Glomerular endothelial cell (primary cell): ENCODE data around the gene ARRB1. TPM values are rescaled to one million over a fixed set of nuclear protein-coding genes. Genes with fewer than 3 reads are reported as not detected.
"Not testable (repeated sequence)": the region's sequence is repeated elsewhere in the genome, so short reads cannot be mapped to it uniquely, and the experiment has no call there.

ENCODE experiments used
- DNase-seq: peaks from one replicate; pipeline ENCODE4 v3.0.0-alpha.2; 2011; ENCODE audit warnings: low read depth, low spot score; ENCODE audit errors: extremely low read depth
- total RNA-seq: library from RNA; depleted of rRNA; stranded (reverse); fragments of >200 nt; gene quantifications from 2 replicates; pipeline ENCODE4 v1.2.3, GENCODE V29; 2015

The ARRB1 gene
- total RNA-seq, 1 donor from 2014 or later = 224 TPM

DNA sequence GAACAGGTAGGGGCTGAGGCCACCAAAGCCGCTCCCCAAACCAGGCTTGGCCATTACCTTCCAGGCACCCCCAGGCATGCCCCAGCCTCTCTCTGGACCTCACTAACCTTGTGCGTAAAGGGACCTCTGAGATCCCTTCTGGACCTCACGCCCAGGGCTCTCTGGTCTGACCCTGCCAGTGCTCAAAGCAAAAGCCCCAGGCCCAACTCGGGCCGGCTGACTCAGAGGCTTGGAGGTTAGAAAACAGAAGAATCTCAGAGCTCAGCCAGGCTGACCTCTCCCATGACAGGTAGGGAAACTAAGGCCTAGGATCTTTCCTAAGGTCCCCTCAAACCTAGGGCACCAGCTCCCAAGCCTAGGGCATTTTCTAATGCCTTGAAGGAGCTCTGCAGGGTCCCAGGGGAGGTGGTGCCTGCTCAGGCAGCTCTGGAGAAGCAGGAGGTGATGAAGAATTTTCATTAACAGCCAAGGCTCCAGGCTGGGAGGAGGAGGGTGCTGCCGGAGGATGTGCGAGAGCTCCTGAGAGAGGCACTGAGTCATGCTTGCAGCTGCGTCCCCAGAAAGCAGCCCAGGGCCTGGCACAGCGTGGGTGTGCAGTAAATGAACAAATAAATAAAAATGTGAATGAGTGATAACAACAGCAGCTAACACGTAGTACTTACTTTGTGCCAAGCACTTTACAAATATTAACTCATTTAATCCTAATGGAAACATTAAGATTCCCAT lies 25.6 kb downstream of the ARRB1 start:
- DNase-seq = no peak

DNA sequence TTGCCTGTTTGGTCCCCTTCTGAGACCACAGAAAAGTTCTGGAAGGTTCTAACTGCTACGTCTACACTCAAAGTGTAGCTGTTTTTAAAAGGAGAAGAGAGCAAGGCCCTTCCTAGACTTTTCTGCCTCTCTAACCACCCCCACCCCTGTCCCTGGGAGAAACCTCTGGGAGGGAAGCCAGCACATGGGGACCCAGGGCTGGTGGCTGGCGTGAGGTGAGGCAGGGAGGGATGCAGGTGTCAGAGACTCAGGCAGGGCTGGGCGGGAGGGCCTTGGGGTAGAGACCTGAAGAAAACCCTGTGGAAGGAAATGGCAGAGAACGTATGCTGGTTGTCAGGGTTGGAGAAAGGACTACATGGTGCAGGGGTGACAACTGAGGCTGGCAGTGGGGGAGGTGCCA lies 26.7 kb downstream of the ARRB1 start:
- no peak for DNase-seq

DNA sequence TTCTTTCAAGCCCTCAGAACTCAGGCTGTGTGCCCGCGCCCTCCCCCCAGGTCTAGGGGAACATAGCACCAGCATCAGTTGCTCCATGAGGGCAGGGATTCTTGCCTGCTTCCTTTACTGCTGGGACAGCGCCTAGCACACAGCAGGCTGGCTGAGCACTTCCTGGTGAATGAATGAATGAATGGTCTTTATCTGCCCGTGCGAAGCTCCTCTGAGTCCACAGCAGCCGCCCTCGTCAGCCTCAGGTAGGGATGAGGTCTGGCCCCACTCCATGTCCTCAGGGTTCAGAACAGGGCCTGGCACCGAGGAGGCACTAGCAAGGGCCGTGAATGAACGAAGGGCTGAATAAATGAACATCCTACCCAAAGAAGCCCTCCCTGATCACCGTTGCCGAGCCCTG lies 27.3 kb downstream of the ARRB1 start:
- DNase-seq = no peak

DNA sequence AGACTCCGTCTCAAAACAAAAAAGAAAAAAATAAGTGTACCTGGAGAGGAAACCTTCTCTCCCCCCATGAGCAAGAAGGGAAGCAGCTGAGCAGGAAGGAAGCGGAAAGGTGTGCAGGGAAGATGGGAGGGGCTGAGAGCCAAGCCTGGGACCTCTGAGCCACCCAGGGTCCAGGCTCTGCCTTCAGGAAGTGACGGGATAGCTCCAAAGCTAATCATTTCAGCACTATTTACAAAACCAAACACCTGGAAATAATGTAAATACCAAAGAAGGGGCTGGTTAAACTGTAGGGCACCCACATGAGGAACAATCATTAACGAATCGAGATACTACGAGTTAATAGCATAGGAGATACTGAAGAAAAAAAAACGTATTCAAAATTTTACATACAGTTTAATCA lies 27.9 kb downstream of the ARRB1 start:
- no peak for DNase-seq

DNA sequence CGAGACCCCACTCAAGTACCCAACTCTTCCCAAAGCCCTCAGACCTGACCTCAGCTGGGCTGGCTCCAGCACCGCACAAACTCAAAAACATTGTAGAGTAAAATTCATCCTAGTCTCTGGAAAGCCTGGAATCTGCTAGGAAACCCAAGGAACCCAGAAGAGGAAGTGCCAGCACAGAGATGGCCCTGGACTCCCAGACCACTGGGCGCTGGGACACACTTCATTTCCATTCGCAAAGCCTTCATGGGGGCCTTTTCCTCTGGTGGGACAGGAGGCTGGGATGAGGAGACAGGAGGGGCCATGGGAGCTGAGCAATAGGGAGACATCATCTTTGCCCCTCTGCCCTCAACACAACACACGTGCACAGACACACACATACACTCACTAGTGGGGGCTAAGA lies 30.8 kb downstream of the ARRB1 start:
- DNase-seq = no peak

DNA sequence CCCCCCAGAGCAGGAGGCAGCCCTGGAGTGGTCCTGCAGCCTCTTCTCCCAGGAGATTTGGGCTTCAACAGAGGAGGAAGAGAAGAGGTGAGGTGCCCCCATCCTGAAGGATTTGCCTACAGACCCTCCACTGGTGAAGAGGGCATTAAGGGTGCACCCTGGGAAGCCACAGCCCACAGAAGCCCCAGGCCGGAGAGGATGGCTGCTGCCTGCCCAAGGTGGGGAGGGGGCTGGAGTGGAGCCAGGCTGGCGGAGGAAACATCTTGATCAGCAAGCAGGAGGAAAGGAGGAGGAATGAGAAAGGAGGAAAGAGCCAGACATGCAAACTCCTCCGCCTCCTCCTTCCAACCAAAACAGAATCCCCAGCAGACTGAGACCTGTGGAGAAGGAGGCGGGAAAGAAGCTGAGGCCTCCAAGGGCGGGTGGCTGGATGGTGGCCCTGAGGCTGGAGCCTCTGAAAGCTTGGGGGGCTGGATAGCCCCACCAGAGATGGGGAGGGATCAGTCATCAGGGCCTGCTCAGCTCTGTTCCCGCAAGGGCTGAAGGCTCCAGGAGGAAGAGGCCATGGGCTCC lies 31.3 kb downstream of the ARRB1 start:
- no peak for DNase-seq

DNA sequence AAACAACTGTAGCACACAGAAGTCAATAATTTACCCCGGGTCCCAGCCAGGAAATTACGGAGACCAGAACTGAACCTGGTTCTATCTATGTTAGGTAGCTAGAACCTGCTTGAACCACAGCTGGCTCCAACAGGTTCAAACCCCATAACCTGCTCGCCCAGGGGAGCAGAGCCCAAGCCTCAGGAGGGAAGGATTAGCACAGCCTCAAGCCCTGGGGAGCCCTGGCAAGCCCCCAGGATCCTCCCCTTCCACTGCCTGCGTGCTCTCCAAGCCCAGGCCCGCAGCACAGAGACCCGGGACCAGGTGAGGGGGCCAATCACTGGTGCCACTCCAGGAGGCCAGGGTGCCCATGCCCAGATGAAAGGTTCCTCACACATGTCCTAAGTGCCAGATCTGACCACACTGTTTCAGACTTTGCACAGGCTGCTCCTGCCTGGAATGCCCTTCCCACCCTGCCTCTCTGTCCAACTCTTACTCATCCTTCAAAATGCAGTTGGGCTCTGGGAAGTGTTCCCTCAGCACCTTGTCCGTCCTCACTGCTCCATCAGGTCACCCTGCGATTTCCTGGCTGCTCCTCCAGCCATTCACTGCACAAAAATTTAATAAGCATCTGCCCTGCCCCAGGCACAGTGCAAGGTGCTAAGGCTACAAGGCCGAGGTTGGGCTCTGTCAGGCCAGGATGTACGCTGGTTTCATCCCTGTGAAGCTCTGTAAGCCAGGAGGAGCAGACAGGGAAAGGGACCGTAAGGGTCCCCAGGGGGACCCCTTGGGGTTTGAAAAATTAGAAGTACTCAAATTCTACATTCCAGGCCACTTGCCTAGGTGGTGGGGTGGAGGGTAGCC lies 32.2 kb downstream of the ARRB1 start:
- DNase-seq = no peak

DNA sequence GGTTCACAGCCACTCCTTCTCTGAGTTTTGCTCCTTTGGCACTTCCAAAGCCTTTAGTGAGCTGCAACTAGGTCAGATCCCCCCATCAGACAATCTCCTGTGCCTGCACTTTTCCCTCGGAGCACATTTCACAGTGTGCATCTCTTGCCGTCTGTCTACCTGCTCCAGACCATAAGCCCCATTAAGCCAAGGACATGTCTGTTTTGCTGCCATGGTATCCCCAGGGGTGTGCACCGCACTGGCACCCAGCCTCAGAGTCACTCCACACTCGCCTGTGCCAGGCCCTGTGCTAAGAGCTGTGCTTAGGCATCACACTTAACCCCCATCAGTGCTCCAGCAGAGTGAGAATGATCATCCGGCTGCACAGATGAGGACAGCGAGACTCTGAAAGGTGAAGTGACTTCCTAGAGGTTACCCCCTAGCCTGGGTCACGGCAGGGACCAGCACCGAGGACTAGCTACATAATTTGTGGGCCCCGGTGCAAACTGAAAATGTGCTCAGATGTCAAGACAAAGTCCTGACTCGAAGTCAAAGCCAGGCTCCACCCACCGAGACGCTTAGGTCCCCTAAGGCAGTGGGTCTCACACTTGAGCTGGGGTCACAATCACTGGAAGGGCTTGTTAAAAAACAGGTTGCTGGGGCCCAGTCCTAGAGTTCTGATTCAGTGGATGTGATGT lies 33.9 kb downstream of the ARRB1 start:
- no peak for DNase-seq

DNA sequence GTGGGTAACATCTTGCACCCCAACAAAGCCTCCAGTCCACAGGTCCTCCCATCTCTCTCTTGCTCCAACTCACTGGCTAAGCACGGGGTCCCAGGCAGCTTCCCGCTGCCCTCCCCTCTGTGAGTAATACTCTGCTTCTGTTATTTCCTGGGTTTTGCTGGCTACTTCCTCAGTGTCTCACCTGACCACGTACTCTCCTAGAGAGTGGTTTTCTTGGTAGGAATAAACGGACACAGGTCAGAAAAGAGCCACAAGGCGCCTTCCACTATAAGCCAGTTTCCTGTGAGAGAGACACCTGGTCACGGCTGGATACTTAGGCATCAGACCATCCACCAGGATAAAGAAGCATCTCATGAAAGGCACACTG lies 36.0 kb downstream of the ARRB1 start:
- no peak for DNase-seq

DNA sequence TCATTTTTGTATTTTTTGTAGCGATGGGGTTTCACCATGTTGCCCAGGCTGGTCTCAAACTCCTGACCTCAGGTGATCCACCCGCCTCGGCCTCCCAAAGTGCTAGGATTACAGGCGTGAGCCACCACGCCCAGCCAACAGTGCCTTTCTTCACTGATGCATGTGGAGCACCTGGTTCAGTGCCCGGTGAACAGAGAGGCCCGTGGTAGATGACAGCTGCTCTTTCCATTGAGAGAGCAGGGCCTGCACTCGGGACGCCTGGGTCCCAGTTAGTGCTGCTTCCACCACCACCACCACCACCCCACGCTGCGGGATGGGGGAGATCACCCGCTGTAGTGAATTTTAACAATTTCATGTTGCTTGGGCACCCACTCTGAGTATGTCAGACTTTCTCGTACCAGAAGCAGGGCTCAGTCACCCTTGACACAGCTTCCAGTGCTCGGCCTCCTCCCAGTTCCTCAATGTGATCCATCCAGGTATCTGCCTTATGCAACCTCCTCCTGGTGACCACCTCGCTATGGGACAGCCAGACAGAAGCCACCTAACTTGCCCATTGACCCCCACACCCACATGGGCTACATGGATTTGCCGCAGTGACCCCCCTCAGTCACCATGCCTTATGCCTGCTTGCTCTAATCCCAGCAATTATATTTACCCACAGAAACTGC lies 36.6 kb downstream of the ARRB1 start:
- no peak for DNase-seq

DNA sequence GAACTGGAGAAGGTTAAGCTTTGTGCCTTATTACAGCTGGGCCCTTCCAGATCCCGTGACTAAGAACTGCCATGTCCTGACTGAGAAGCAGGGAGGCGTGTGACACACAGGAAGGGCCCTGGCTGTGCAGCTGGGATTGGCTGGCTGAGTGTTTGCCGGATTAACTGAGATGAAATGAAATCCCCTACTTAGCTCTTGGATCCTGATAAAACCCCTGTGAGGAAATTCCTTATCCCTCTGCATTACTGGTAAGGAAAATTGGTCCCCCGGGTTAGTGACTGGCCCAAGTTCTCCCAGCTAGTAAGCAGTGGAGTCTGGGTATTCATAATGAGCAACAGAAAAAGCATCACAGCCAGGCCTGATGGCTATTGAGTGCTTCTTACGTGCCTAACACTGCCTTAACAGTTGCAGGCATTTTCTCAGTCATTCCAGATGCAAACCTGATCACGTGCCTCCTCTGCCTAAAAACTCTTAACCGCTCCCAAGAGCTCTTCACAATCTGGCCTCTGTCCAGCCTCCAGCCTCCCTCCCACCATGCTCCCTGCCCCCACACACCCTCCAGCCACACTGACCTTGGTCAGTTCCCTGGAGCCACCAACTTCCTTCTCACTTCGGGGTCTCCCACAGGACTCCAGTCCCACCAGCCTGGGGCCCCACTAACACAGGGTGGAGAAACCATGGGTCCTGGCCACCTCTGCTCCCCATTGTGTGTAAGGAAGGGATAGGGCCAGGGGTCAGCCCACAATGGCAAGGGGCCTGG lies 37.8 kb downstream of the ARRB1 start:
- no peak for DNase-seq

DNA sequence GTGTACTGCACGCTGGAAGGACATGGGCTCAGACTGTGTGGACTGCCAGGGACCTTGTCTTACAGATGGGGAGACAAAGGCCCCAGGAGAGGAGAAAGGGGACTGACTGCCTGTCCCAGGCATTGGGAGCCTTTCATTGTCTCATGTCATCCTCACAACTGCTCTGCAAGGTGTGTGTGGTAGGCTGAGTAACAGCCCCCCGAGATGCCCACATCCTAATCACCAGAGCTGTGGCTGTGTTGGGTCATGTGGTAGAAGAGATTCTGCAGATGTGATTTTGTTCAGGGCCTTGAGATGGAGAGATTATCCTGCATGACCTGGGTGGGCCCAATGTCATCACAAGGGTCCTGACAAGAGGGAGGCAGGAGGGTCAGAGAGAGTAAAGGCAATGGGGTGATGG lies 39.1 kb downstream of the ARRB1 start:
- DNase-seq = no peak

DNA sequence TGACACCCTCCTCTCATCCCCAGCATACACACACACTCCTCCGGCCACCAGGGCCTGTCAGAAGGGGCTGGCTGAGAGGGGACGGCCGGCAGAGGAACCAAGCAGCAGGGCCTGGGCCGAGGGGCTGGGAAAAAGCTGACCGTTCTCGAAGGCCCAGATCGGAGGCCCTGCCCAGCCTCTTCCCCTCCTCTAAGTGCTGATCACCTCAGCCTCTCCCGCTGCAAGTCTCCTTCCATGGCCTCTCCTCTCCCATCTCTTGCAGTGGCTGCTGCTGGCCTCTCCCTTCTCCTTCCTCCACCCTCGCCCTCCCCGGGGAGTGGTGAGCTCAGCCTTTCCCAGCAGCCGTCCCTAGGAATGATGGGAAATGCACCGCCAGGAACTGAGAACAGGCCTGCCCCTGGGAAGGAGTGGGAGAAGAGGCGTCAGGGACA lies 39.6 kb downstream of the ARRB1 start:
- no peak for DNase-seq

DNA sequence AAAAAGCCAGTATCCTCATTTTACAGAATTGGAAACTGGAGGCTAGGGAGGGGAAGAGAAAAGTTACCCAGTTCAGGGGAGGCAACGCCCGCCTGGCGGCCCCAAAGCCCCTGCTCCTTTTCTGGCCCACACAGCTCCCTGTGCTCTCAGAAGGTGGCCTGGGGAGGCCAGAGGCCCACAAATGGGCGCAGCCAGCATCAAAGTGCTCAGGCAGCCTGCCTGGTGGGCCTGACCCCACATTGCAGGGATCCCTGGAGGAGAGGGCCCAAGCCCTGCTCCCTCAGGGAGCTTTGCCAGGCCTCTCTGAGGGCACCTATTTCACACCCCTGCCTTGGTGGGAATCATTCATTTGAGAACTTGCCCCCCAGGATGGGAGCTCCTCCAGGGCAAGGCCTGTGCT lies 42.5 kb downstream of the ARRB1 start:
- no peak for DNase-seq

DNA sequence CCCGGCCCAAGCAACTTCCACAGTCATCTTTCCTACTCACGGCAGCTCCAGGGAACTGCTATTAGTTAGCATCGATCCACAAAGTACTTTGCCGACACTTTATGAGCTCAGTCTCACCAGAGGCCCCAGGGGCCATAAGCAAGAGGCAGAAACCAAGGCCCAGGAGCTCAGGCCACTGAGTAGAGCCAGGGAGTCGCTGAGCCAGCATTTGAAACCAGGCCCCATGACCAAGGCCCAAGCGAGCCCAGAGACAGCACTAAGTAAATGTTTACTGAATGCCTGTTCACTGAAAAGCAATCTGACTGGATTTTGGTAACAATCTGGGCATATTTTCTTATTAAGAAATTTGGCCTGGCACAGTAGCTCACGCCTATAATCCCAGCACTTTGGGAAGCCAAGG lies 43.3 kb downstream of the ARRB1 start:
- DNase-seq = no peak

DNA sequence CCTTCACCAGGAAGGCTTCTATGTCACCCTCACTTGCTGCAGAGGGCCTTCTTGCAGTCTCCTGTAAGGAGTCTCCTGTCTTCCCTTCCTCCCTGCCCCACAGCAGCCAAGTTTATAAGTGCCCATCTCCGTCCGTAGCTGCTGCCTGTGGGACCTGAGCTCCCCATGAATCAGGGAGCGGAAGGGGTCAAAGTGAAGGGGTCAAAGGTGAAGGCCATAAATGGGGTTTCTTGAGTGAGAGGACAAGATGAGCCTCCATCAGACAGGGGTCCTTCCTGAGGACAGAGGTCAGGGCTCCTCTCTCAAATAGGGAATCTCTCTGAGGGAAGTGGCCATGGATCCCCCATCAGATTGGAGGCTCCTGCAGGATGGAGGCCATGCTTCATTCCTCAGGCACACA lies 44.4 kb downstream of the ARRB1 start:
- DNase-seq = no peak

DNA sequence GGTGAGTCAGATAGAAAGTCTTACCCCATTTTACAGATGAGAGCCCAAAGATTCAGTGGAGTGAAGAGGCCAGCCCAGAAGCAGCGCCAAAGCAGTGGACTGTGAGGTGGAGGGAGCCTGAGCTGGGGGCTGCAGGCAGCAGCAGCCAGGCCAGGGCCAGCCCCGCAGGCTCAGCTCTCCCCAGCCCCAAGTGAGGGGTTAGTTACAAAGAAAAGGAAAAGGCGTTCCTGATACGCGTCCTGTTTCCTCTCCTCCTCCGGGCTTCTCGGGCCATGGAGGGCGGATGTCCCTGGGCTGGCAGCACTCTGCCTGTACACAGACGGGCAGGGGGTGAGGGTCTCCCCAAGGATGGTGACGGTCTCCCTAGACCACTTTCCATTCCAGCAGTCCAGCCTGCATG lies 44.9 kb downstream of the ARRB1 start:
- no peak for DNase-seq

DNA sequence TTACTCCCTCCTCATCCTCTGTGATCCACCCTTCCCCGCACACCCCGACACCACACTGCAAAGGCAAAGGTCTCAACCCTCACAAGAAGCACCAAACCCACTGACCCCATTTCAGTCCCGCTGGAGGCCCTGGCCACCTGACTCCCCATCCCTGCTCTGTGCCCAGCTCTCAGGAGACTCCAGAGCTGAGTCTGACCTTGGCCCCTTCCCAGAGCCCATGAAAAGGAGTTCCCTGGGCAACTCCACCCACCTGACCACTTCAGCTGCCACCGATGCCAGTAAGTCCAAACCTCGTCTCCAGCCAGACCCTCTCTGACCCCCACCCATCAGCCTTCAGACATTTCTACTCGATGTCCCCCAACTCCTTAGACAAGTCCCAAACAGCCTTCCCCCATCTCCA lies 45.5 kb downstream of the ARRB1 start:
- no peak for DNase-seq

DNA sequence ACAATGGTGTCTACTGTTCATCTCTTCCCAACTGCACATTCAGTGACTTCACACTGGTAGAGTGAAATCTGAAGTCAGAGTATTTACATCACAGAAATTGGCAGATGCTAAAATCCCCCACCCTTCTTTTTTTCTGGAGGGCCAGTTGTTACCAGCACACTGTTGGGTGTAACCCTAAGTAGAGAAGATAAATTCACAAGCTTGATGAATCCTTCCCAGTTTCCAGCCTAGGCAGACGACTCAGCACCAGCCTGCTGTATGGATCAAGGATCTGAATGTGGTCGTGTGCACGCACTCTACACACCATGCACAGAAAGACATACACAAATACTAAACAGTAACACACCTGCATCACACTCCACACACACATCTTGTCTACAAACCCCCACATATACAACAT lies 46.0 kb downstream of the ARRB1 start:
- no peak for DNase-seq

DNA sequence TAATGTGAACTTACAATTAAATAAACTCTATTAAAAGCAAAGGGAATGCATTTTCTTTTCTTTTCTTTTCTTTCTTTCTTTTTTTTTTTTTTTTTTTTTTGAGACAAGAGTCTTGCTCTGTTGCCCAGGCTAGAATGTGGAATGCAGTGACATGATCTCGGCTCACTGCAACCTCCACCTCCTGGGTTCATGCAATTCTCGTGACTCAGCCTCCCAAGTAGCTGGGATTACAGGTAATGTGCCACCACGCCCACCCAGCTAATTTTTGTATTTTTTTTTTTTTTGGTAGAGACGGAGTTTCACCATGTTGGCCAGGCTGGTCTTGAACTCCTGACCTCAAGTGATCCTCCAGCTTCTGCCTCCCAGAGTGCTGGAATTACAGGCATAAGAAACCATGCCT lies 46.5 kb downstream of the ARRB1 start:
- DNase-seq = not testable (repeated sequence)
